Progenitor cell of endocrine pancreas (in vitro differentiated cells): ENCODE results near the gene PSMD13. TPM values are rescaled to one million over a fixed set of nuclear protein-coding genes. Genes with fewer than 3 reads are reported as not detected.

Source experiments
- DNase-seq: peaks from one replicate; pipeline ENCODE4 v3.0.0; 2021; ENCODE audit warnings: low spot score; ENCODE audit not compliant: unreplicated experiment
- H3K27ac Mint-ChIP-seq: 2 replicates; pipeline ENCODE4 v1.8.0; 2021; ENCODE audit warnings: mild to moderate bottlenecking, moderate library complexity, mixed read lengths
- H3K27me3 Mint-ChIP-seq: 2 replicates; pipeline ENCODE4 v1.8.0; 2021; ENCODE audit warnings: mixed read lengths
- H3K36me3 Mint-ChIP-seq: 2 replicates; pipeline ENCODE4 v1.8.0; 2022; ENCODE audit warnings: mixed read lengths; ENCODE audit not compliant: insufficient read depth
- H3K4me1 Mint-ChIP-seq: 2 replicates; pipeline ENCODE4 v1.8.0; 2021; ENCODE audit warnings: low read depth, mixed read lengths
- H3K4me3 Mint-ChIP-seq: 2 replicates; pipeline ENCODE4 v1.8.0; 2021; ENCODE audit warnings: low read depth, mild to moderate bottlenecking, moderate library complexity, mixed read lengths
- H3K9me3 Mint-ChIP-seq: 2 replicates; pipeline ENCODE4 v1.8.0; 2021; ENCODE audit warnings: low read depth, mixed read lengths
- CTCF ChIP-seq: fragments of 200-600 bp; sonication (generic); IDR thresholded peaks from one replicate; pipeline ENCODE4 v1.5.0; 2021; ENCODE audit warnings: antibody characterized with exemption, mild to moderate bottlenecking; ENCODE audit not compliant: unreplicated experiment
- total RNA-seq: library from RNA; stranded (reverse); gene quantifications from 2 replicates; pipeline ENCODE4 v1.2.1, GENCODE V29; 2021

Gene PSMD13
- total RNA-seq, 1 donor from 2014 or later = 100 TPM

- peaks cover 7% of the 10 kb centered on the region for H3K4me1 Mint-ChIP-seq
- no peak overlapping the region for H3K27ac Mint-ChIP-seq
- peaks cover 14% of the 10 kb centered on the region for H3K27me3 Mint-ChIP-seq
- no peak for DNase-seq
- no peak overlapping the region for H3K4me3 Mint-ChIP-seq
- TF ChIP-seq CTCF = no peak
- peaks cover 4% of the 10 kb centered on the region for H3K9me3 Mint-ChIP-seq
- H3K36me3 Mint-ChIP-seq = no peaks in the 10 kb centered on the region
Observed at GRCh38 chr11:271319-271715, 34.5 kb downstream of the PSMD13 start.

- Mint-ChIP-seq H3K36me3 (no peaks in the 10 kb centered on the region), H3K27me3 (peaks cover 20% of the 10 kb centered on the region), H3K27ac (peak overlapping the region; percentile 88), H3K9me3 (peaks cover 8% of the 10 kb centered on the region), H3K4me3 (no peak overlapping the region), H3K4me1 (peaks cover 7% of the 10 kb centered on the region)
- no peak for DNase-seq
- TF ChIP-seq CTCF = no peak
Observed at GRCh38 chr11:272195-272930, 35.6 kb downstream of the PSMD13 start.

- H3K4me1 Mint-ChIP-seq = peaks cover 7% of the 10 kb centered on the region
- peaks cover 25% of the 10 kb centered on the region for H3K27me3 Mint-ChIP-seq
- H3K27ac Mint-ChIP-seq = peak overlapping the region; percentile 88
- DNase-seq = no peak
- TF ChIP-seq CTCF = no peak
- H3K4me3 Mint-ChIP-seq = no peak overlapping the region
- H3K9me3 Mint-ChIP-seq = peaks cover 8% of the 10 kb centered on the region
- H3K36me3 Mint-ChIP-seq = no peaks in the 10 kb centered on the region
Observed at GRCh38 chr11:272931-273198, 36.1 kb downstream of the PSMD13 start.

- H3K36me3 Mint-ChIP-seq = no peaks in the 10 kb centered on the region
- peaks cover 8% of the 10 kb centered on the region for H3K9me3 Mint-ChIP-seq
- no peak overlapping the region for H3K4me3 Mint-ChIP-seq
- TF ChIP-seq CTCF = no peak
- H3K27ac Mint-ChIP-seq = no peak overlapping the region
- DNase-seq = no peak
- peaks cover 5% of the 10 kb centered on the region for H3K4me1 Mint-ChIP-seq
- H3K27me3 Mint-ChIP-seq = peaks cover 14% of the 10 kb centered on the region
Observed at GRCh38 chr11:276219-276618, 39.4 kb downstream of the PSMD13 start.

- Mint-ChIP-seq H3K4me1 (no peaks in the 10 kb centered on the region), H3K36me3 (no peaks in the 10 kb centered on the region)
Observed at GRCh38 chr11:278001-278951, 41.5 kb downstream of the PSMD13 start, which contains the start of gene NLRP6. NLRP6 (plus strand) TSS chr11:278407; CDS start chr11:278570, 163 bp downstream.

More at GRCh38 chr11:278001-278951, 41.5 kb downstream of the PSMD13 start, which contains the start of gene NLRP6:
- Mint-ChIP-seq H3K4me3 (no peak within 1 kb of the TSS), H3K27me3 (peaks cover 26% of the 10 kb centered on the region), H3K27ac (no peak within 1 kb of the TSS), H3K9me3 (peaks cover 8% of the 10 kb centered on the region)
- DNase-seq = no peak
- TF ChIP-seq CTCF = no peak
